HCT116 (cell line): ENCODE data around the gene FAM170B. TPM values are rescaled to one million over a fixed set of nuclear protein-coding genes. Genes with fewer than 3 reads are reported as not detected.

Experiments used
- ATAC-seq: fragments of 200-7000 bp; cut with Tn5 transposase; 2 replicates; pipeline ENCODE4 v1.9.1; 2020; ENCODE audit warnings: mild to moderate bottlenecking, moderate library complexity
- BruUV-seq: library from RNA; stranded (reverse); fragments of 400-500 nt; replicated peaks from 2 replicates; lab custom pipeline; 2021; lab: Mats Ljungman, UMichigan
- CTCF ChIA-PET: fragments of 300-600 bp; sonication (Branson Sonifier 250); formaldehyde crosslinking; loops from one replicate; lab custom pipeline; 2021; ENCODE audit warnings: antibody characterized with exemption; lab: Charles Lee
- POLR2A ChIA-PET: fragments of 300-600, 350-600 bp; sonication (Branson Sonifier 250); formaldehyde crosslinking; loops from one replicate; lab custom pipeline; 2021; ENCODE audit warnings: antibody characterized with exemption; lab: Charles Lee
- RAD21 ChIA-PET, 2 experiments: fragments of 300-600 bp; sonication (Branson Sonifier 250); formaldehyde crosslinking; loops; one replicate each; lab custom pipeline; 2023; ENCODE audit warnings: low total read pairs in 2 of 2; ENCODE audit not compliant: uncharacterized antibody in 2 of 2, unreplicated experiment in 2 of 2, low non-redundant PET in 1 of 2; lab: Charles Lee
- DNase-seq: peaks from one replicate; pipeline ENCODE4 v3.0.0-alpha.2; 2010; ENCODE audit warnings: low read depth, low spot score
- H2AFZ ChIP-seq: fragments of 200-600 bp; shearing (Covaris generic), sonication (generic); 2 replicates; pipeline ENCODE4 v1.6.1; 2017; ENCODE audit warnings: low read depth, mixed run types, mixed read lengths, antibody characterized with exemption, low read length; ENCODE audit not compliant: poor library complexity, severe bottlenecking
- H3K27ac ChIP-seq: 2 replicates; pipeline ENCODE4 v1.5.1; 2012; ENCODE audit warnings: low read depth, low read length
- H3K27me3 ChIP-seq: fragments of 200-600 bp; sonication (generic); 2 replicates; pipeline ENCODE4 v1.6.1; 2016; ENCODE audit warnings: mixed run types, low read length, mixed read lengths; ENCODE audit not compliant: insufficient read depth
- H3K36me3 ChIP-seq, 2 experiments: fragments of 200-500 bp in 1 of 2; fragments of 200-600 bp in 1 of 2; sonication (Bioruptor generic) in 1 of 2; sonication (generic) in 1 of 2; 2 replicates each; pipeline versions ENCODE4 v1.5.1 to v1.6.1; 2014 to 2016; ENCODE audit warnings: low read length in 2 of 2, inconsistent platforms in 1 of 2, mixed read lengths in 1 of 2, mixed run types in 1 of 2; ENCODE audit not compliant: insufficient read depth in 2 of 2, control insufficient read depth in 1 of 2
- H3K4me1 ChIP-seq, 2 experiments: fragments of 200-600 bp in 1 of 2; sonication (generic) in 1 of 2; 2 replicates each; pipeline versions ENCODE4 v1.5.1 to v1.6.1; 2012 to 2017; ENCODE audit warnings: low read length in 2 of 2, inconsistent platforms in 1 of 2, mild to moderate bottlenecking in 1 of 2, mixed read lengths in 1 of 2, mixed run types in 1 of 2, moderate library complexity in 1 of 2; ENCODE audit not compliant: insufficient read depth in 2 of 2, control insufficient read depth in 1 of 2
- H3K4me2 ChIP-seq: fragments of 200-600 bp; sonication (generic); 2 replicates; pipeline ENCODE4 v1.6.1; 2017; ENCODE audit warnings: mixed run types, low read length, mixed read lengths
- H3K4me3 ChIP-seq, 2 experiments: fragments of 200-600 bp in 1 of 2; sonication (generic) in 1 of 2; replicated peaks in 1 of 2; 2 replicates each; pipeline ENCODE4 v1.5.1; 2011 to 2016; ENCODE audit warnings: low read length in 2 of 2, control low read depth in 1 of 2, low read depth in 1 of 2, mild to moderate bottlenecking in 1 of 2, mixed read lengths in 1 of 2, mixed run types in 1 of 2
- H3K79me2 ChIP-seq: fragments of 200-600 bp; sonication (generic); 2 replicates; pipeline ENCODE4 v1.6.1; 2017; ENCODE audit warnings: mild to moderate bottlenecking, mixed run types, low read length, moderate library complexity, mixed read lengths; ENCODE audit not compliant: insufficient read depth
- H3K9ac ChIP-seq: fragments of 200-600 bp; sonication (generic); 2 replicates; pipeline ENCODE4 v1.6.1; 2016; ENCODE audit warnings: low read length, mixed read lengths
- H3K9me2 ChIP-seq: fragments of 200-600 bp; sonication (generic), shearing (Covaris generic); 2 replicates; pipeline ENCODE4 v1.6.1; 2017; ENCODE audit warnings: mixed run types, mild to moderate bottlenecking, moderate library complexity; ENCODE audit not compliant: insufficient read depth
- H3K9me3 ChIP-seq, 2 experiments: fragments of 200-500 bp in 1 of 2; fragments of 200-600 bp in 1 of 2; sonication (Bioruptor generic) in 1 of 2; sonication (generic) in 1 of 2; 2 replicates each; pipeline ENCODE4 v1.6.1; 2014 to 2017; ENCODE audit warnings: low read length in 2 of 2, mixed read lengths in 2 of 2, inconsistent platforms in 1 of 2, low read depth in 1 of 2, mild to moderate bottlenecking in 1 of 2, mixed run types in 1 of 2, moderate library complexity in 1 of 2; ENCODE audit not compliant: control insufficient read depth in 1 of 2, insufficient read depth in 1 of 2
- H4K20me1 ChIP-seq: fragments of 200-600 bp; sonication (generic), shearing (Covaris generic); 2 replicates; pipeline ENCODE4 v1.6.1; 2017; ENCODE audit warnings: mixed run types, mild to moderate bottlenecking, moderate library complexity; ENCODE audit not compliant: insufficient read depth
- CBX3 ChIP-seq: IDR thresholded peaks from 2 replicates; pipeline ENCODE4 v1.6.1; 2012; ENCODE audit warnings: low read depth
- CEBPB ChIP-seq: IDR thresholded peaks from 2 replicates; pipeline ENCODE4 v1.6.1; 2012; ENCODE audit warnings: low read depth
- EZH2phosphoT487 ChIP-seq: fragments of 200-600 bp; IDR thresholded peaks from 2 replicates; pipeline ENCODE4 v1.6.1; 2018; ENCODE audit warnings: antibody characterized with exemption, borderline replicate concordance
- JUND ChIP-seq: IDR thresholded peaks from 2 replicates; pipeline ENCODE4 v1.6.1; 2012
- MAX ChIP-seq: IDR thresholded peaks from 2 replicates; pipeline ENCODE4 v1.6.1; 2012
- POLR2AphosphoS5 ChIP-seq: IDR thresholded peaks from 2 replicates; pipeline ENCODE4 v1.6.1; 2011; ENCODE audit warnings: mild to moderate bottlenecking, low read depth, low read length, moderate library complexity
- RAD21 ChIP-seq: IDR thresholded peaks from 2 replicates; pipeline ENCODE4 v1.6.1; 2012; ENCODE audit warnings: low read depth, mild to moderate bottlenecking
- SIN3A ChIP-seq: IDR thresholded peaks from 2 replicates; pipeline ENCODE4 v1.6.1; 2012; ENCODE audit warnings: low read depth
- SRF ChIP-seq: IDR thresholded peaks from 2 replicates; pipeline ENCODE4 v1.6.1; 2012; ENCODE audit warnings: low read depth
- TCF7L2 ChIP-seq: IDR thresholded peaks from 2 replicates; pipeline ENCODE4 v1.7.0; 2011; ENCODE audit warnings: borderline replicate concordance, inconsistent platforms; ENCODE audit not compliant: insufficient read depth, insufficient read length; ENCODE audit errors: extremely low read depth
- YY1 ChIP-seq: IDR thresholded peaks from 2 replicates; pipeline ENCODE4 v1.6.1; 2011; ENCODE audit warnings: low read length, low read depth, moderate library complexity, mild to moderate bottlenecking; ENCODE audit not compliant: insufficient replicate concordance; ENCODE audit errors: extremely low read depth
- ZBTB33 ChIP-seq: IDR thresholded peaks from 2 replicates; pipeline ENCODE4 v1.6.1; 2011; ENCODE audit warnings: mild to moderate bottlenecking, low read length, moderate library complexity; ENCODE audit not compliant: insufficient replicate concordance; ENCODE audit errors: extremely low read depth
- intact Hi-C: fragments of 100-400 bp; cut with micrococcal nuclease; formaldehyde crosslinking; loops from 2 replicates; pipeline ENCODE4 v1.10.0; 2022
- total RNA-seq: library from RNA; stranded (reverse); gene quantifications from one replicate; pipeline ENCODE4 v1.2.1, GENCODE V29; 2021; ENCODE audit not compliant: unreplicated experiment
- TF ChIP-seq, protein P1 (sequence below), 3 experiments: fragments of 200-600 bp in 1 of 3; sonication (generic) in 1 of 3; IDR thresholded peaks in 2 of 3; conservative IDR thresholded peaks in 1 of 3; 2 replicates each; pipeline ENCODE4 v1.5.1; 2012 to 2017; ENCODE audit warnings: low read depth in 2 of 3, low read length in 2 of 3, antibody characterized with exemption in 1 of 3, borderline replicate concordance in 1 of 3, control low read depth in 1 of 3, mild to moderate bottlenecking in 1 of 3, mixed read lengths in 1 of 3, mixed run types in 1 of 3, moderate library complexity in 1 of 3; ENCODE audit not compliant: insufficient read depth in 1 of 3
- TF ChIP-seq, protein P2 (sequence below): IDR thresholded peaks from 2 replicates; pipeline ENCODE4 v1.6.1; 2012; ENCODE audit warnings: low read depth

The FAM170B gene
- total RNA-seq, 1 experiment from 2014 or later = not detected

- TF ChIP-seq ZBTB33 = no peak
Observed at GRCh38 chr10:49105076-49105475, 28.7 kb downstream of the FAM170B start (continued).

- no peaks in the 10 kb centered on the region for H3K4me1 ChIP-seq
- H3K27me3 ChIP-seq = peaks cover 22% of the 10 kb centered on the region
- TF ChIP-seq, protein P1, sequence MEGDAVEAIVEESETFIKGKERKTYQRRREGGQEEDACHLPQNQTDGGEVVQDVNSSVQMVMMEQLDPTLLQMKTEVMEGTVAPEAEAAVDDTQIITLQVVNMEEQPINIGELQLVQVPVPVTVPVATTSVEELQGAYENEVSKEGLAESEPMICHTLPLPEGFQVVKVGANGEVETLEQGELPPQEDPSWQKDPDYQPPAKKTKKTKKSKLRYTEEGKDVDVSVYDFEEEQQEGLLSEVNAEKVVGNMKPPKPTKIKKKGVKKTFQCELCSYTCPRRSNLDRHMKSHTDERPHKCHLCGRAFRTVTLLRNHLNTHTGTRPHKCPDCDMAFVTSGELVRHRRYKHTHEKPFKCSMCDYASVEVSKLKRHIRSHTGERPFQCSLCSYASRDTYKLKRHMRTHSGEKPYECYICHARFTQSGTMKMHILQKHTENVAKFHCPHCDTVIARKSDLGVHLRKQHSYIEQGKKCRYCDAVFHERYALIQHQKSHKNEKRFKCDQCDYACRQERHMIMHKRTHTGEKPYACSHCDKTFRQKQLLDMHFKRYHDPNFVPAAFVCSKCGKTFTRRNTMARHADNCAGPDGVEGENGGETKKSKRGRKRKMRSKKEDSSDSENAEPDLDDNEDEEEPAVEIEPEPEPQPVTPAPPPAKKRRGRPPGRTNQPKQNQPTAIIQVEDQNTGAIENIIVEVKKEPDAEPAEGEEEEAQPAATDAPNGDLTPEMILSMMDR (IDR thresholded peaks at IDR 0.05 in 2 of 3, conservative IDR thresholded peaks at IDR 0.05 in 1 of 3; ENCODE audit: borderline replicate concordance in 1 of 3, insufficient read depth in 1 of 3, low read depth in 2 of 3, low read length in 2 of 3) = no peak
- TF ChIP-seq YY1 (no peak), CEBPB (no peak), SRF (no peak), TCF7L2 (no peak), JUND (no peak), RAD21 (no peak), POLR2AphosphoS5 (no peak), SIN3A (no peak), CBX3 (no peak), ZBTB33 (no peak), MAX (no peak), EZH2phosphoT487 (no peak)
- TF ChIP-seq, protein P2, sequence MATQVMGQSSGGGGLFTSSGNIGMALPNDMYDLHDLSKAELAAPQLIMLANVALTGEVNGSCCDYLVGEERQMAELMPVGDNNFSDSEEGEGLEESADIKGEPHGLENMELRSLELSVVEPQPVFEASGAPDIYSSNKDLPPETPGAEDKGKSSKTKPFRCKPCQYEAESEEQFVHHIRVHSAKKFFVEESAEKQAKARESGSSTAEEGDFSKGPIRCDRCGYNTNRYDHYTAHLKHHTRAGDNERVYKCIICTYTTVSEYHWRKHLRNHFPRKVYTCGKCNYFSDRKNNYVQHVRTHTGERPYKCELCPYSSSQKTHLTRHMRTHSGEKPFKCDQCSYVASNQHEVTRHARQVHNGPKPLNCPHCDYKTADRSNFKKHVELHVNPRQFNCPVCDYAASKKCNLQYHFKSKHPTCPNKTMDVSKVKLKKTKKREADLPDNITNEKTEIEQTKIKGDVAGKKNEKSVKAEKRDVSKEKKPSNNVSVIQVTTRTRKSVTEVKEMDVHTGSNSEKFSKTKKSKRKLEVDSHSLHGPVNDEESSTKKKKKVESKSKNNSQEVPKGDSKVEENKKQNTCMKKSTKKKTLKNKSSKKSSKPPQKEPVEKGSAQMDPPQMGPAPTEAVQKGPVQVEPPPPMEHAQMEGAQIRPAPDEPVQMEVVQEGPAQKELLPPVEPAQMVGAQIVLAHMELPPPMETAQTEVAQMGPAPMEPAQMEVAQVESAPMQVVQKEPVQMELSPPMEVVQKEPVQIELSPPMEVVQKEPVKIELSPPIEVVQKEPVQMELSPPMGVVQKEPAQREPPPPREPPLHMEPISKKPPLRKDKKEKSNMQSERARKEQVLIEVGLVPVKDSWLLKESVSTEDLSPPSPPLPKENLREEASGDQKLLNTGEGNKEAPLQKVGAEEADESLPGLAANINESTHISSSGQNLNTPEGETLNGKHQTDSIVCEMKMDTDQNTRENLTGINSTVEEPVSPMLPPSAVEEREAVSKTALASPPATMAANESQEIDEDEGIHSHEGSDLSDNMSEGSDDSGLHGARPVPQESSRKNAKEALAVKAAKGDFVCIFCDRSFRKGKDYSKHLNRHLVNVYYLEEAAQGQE = no peak
- no TSS peak for BruUV-seq
- H2AFZ ChIP-seq = no peak overlapping the region
- H3K79me2 ChIP-seq = no peaks in the 10 kb centered on the region
- H3K4me2 ChIP-seq = no peak overlapping the region
- H4K20me1 ChIP-seq = no peaks in the 10 kb centered on the region
- ATAC-seq (no peak), DNase-seq (no peak)
- H3K9me2 ChIP-seq = no peaks in the 10 kb centered on the region
- ChIA-PET POLR2A (no interaction called here), CTCF (no interaction called here), RAD21 (no interaction called here)
- H3K9me3 ChIP-seq = no peaks in the 10 kb centered on the region
- H3K36me3 ChIP-seq = no peaks in the 10 kb centered on the region
- intact Hi-C loops = no loop called here
- no peak overlapping the region for H3K4me3 ChIP-seq
- no peak overlapping the region for H3K9ac ChIP-seq
- H3K27ac ChIP-seq = no peak overlapping the region
Observed at GRCh38 chr10:49104323-49104722, 29.5 kb downstream of the FAM170B start.
